ENCODE results near the gene LIG3. TPM values are rescaled to one million over a fixed set of nuclear protein-coding genes. Genes with fewer than 3 reads are reported as not detected.

Gene LIG3
- total and polyA plus RNA-seq, 2 of the 13 experiments (the other 11 are each of a cell fraction or from before 2014, with no cell fraction given) = 34.4 to 36.2 TPM

- TF ChIP-seq ZNF552 (CRISPR knock-in tag; IDR thresholded peaks at IDR 0.05; ENCODE audit: borderline replicate concordance) (peak; percentile 71; the same call in 1 of the 2 replicates), SALL2 (CRISPR knock-in tag; IDR thresholded peaks at IDR 0.05) (0 out of 2 replicates have a peak, but pooled peaks have one; percentile 72), SRY (CRISPR knock-in tag; IDR thresholded peaks at IDR 0.05) (peak; percentile 91; the same call in 1 of the 2 replicates), ZNF343 (CRISPR knock-in tag; IDR thresholded peaks at IDR 0.05) (no peak), DDIT3 (CRISPR knock-in tag; IDR thresholded peaks at IDR 0.05) (no peak), MBD4 (IDR thresholded peaks at IDR 0.05; ENCODE audit: borderline replicate concordance, low read length) (no peak), ZKSCAN1 (IDR thresholded peaks at IDR 0.05; ENCODE audit: low read length) (peak; percentile 32; the same call in 1 of the 2 replicates), AGO2 (optimal IDR thresholded peaks at IDR 0.05; ENCODE audit: low read depth, low read length) (peak; percentile 84), YY1 (IDR thresholded peaks at IDR 0.05; ENCODE audit: insufficient read depth, insufficient replicate concordance, low read depth, low read length) (peak; percentile 96), ZNF616 (CRISPR knock-in tag; IDR thresholded peaks at IDR 0.05; ENCODE audit: low read depth) (no peak), KAT8 (CRISPR knock-in tag; IDR thresholded peaks at IDR 0.05) (peak; percentile 98), HES4 (CRISPR knock-in tag; IDR thresholded peaks at IDR 0.05; ENCODE audit: borderline replicate concordance) (no peak), ZNF180 (CRISPR knock-in tag; IDR thresholded peaks at IDR 0.05; ENCODE audit: borderline replicate concordance, low read depth) (no peak), ZBTB37 (CRISPR knock-in tag; IDR thresholded peaks at IDR 0.05) (no peak), NFE2L1 (CRISPR knock-in tag; IDR thresholded peaks at IDR 0.05; ENCODE audit: borderline replicate concordance) (no peak), ZFP36 (IDR thresholded peaks at IDR 0.05; ENCODE audit: borderline replicate concordance, low read depth, low read length, partially characterized antibody) (no peak), CHD4 (IDR thresholded peaks at IDR 0.05; ENCODE audit: borderline replicate concordance, low read length) (no peak), AKAP8 (CRISPR knock-in tag; IDR thresholded peaks at IDR 0.05) (no peak), HOXA9 (CRISPR knock-in tag; IDR thresholded peaks at IDR 0.05; ENCODE audit: borderline replicate concordance) (0 out of 2 replicates have a peak, but pooled peaks have one; percentile 60), ZNF713 (CRISPR knock-in tag; IDR thresholded peaks at IDR 0.05) (peak; percentile 68; the same call in 1 of the 2 replicates), ARHGAP35 (CRISPR knock-in tag; IDR thresholded peaks at IDR 0.05; ENCODE audit: borderline replicate concordance) (no peak), ZIK1 (CRISPR knock-in tag; IDR thresholded peaks at IDR 0.05; ENCODE audit: borderline replicate concordance, low read depth) (no peak), ZFP91 (CRISPR knock-in tag; IDR thresholded peaks at IDR 0.05; ENCODE audit: borderline replicate concordance) (peak; percentile 91), GMEB2 (CRISPR knock-in tag; IDR thresholded peaks at IDR 0.05; ENCODE audit: low read depth) (no peak)
These were observed 19.0 kb upstream of the LIG3 start, which contains the start of the genes CCT6B and ZNF830 (continued) for GRCh38 chr17:34961093-34961911.

All from HepG2 (cell line).